A549 (cell line): ENCODE measurements around the gene TEX51. TPM values are rescaled to one million over a fixed set of nuclear protein-coding genes. Genes with fewer than 3 reads are reported as not detected.

Experiments
- ATAC-seq, 2 experiments: fragments of 200-7000 bp in 1 of 2; fragments of >200 bp in 1 of 2; cut with Nextera tagmentation in 1 of 2; cut with Tn5 transposase in 1 of 2; 3 replicates each; pipeline versions ENCODE4 v1.8.0 to v1.9.1; 2018 to 2020; ENCODE audit warnings: mild to moderate bottlenecking in 1 of 2, moderate library complexity in 1 of 2
- CTCF ChIA-PET: fragments of 300-600 bp; sonication (Branson Sonifier 250); formaldehyde crosslinking; extraction: SDS; loops from one replicate; lab custom pipeline; 2021; ENCODE audit warnings: antibody characterized with exemption, inconsistent platforms; lab: Yijun Ruan, JAX
- POLR2A ChIA-PET: fragments of 350-600 bp; formaldehyde crosslinking; extraction: SDS; loops from one replicate; lab custom pipeline; 2021; ENCODE audit warnings: antibody characterized with exemption, inconsistent platforms; lab: Yijun Ruan, JAX
- DNase-seq, 2 experiments: peaks; one replicate each; pipeline versions ENCODE4 v3.0.0 to v3.0.0-alpha.2; 2011 to 2016; ENCODE audit warnings: low read depth in 1 of 2, low spot score in 1 of 2
- FAIRE-seq: peaks from 2 replicates; lab custom pipeline; 2011; peaks lifted over from hg19 to GRCh38; lab: Jason Lieb, UNC
- H3K27ac ChIP-seq, 2 experiments: fragments of >200 bp; sonication (Bioruptor Twin); formaldehyde crosslinking; 3 replicates each; pipeline ENCODE4 v1.5.1; 2016 to 2017
- H3K4me1 ChIP-seq: fragments of >200 bp; sonication (Bioruptor Twin); formaldehyde crosslinking; 3 replicates; pipeline ENCODE4 v1.6.1; 2016
- H3K4me2 ChIP-seq: fragments of >200 bp; sonication (Bioruptor Twin); formaldehyde crosslinking; 3 replicates; pipeline ENCODE4 v1.6.1; 2016
- H3K4me3 ChIP-seq: fragments of >200 bp; sonication (Bioruptor Twin); formaldehyde crosslinking; 3 replicates; pipeline ENCODE4 v1.5.1; 2016
- H3K9me3 ChIP-seq: fragments of >200 bp; sonication (Bioruptor Twin); formaldehyde crosslinking; 3 replicates; pipeline ENCODE4 v1.6.1; 2016
- BHLHE40 ChIP-seq: IDR thresholded peaks from 2 replicates; pipeline ENCODE4 v1.6.1; 2012; ENCODE audit warnings: low read depth, low read length, inconsistent platforms
- CHD2 ChIP-seq: fragments of 150-350 bp; IDR thresholded peaks from 2 replicates; pipeline ENCODE4 v1.6.1; 2014; ENCODE audit warnings: low read length; ENCODE audit not compliant: partially characterized antibody
- EHF ChIP-seq: fragments of 250-450 bp; sonication (Bioruptor Pico); IDR thresholded peaks from 2 replicates; pipeline ENCODE4 v1.5.0; 2020; ENCODE audit warnings: mild to moderate bottlenecking
- FOSB ChIP-seq: fragments of 250-450 bp; sonication (Bioruptor Pico); IDR thresholded peaks from 2 replicates; pipeline ENCODE4 v1.5.0; 2020; ENCODE audit warnings: mild to moderate bottlenecking, moderate library complexity
- FOSL2 ChIP-seq, 2 experiments: fragments of 450-650 bp in 1 of 2; fragments of >200 bp in 1 of 2; sonication (Bioruptor Twin) in 1 of 2; formaldehyde crosslinking; IDR thresholded peaks; 2 replicates each; pipeline versions ENCODE4 v1.5.0 to v1.6.1; 2016 to 2020; ENCODE audit warnings: mild to moderate bottlenecking in 1 of 2, moderate library complexity in 1 of 2
- FOXS1 ChIP-seq: fragments of 250-450 bp; sonication (Bioruptor Pico); IDR thresholded peaks from 2 replicates; pipeline ENCODE4 v1.5.0; 2020; ENCODE audit warnings: mild to moderate bottlenecking, moderate library complexity
- HOXA7 ChIP-seq: fragments of 250-450 bp; sonication (Bioruptor Pico); IDR thresholded peaks from 2 replicates; pipeline ENCODE4 v1.5.0; 2020; ENCODE audit warnings: mild to moderate bottlenecking, moderate library complexity
- HOXB13 ChIP-seq: fragments of 250-450 bp; sonication (Bioruptor Pico); IDR thresholded peaks from 2 replicates; pipeline ENCODE4 v1.5.0; 2020; ENCODE audit warnings: low read depth, mild to moderate bottlenecking, moderate library complexity
- HOXB5 ChIP-seq: fragments of 250-450 bp; sonication (Bioruptor Pico); IDR thresholded peaks from 2 replicates; pipeline ENCODE4 v1.5.0; 2020; ENCODE audit warnings: mild to moderate bottlenecking, moderate library complexity
- JUNB ChIP-seq: fragments of >200 bp; sonication (Bioruptor Twin); formaldehyde crosslinking; IDR thresholded peaks from 2 replicates; pipeline ENCODE4 v1.6.1; 2016
- MAFK ChIP-seq: fragments of 450-650 bp; IDR thresholded peaks from 2 replicates; pipeline ENCODE4 v1.6.1; 2014; ENCODE audit not compliant: partially characterized antibody
- PHF8 ChIP-seq: fragments of 200-600 bp; sonication (generic); IDR thresholded peaks from 2 replicates; pipeline ENCODE4 v1.6.1; 2016; ENCODE audit warnings: low read depth, mild to moderate bottlenecking, antibody characterized with exemption, moderate library complexity, borderline replicate concordance
- POLR2A ChIP-seq: IDR thresholded peaks from 2 replicates; pipeline ENCODE4 v1.6.1; 2012; ENCODE audit warnings: mild to moderate bottlenecking, low read length
- RAD21 ChIP-seq, 2 experiments: fragments of >200 bp in 1 of 2; sonication (Bioruptor Twin) in 1 of 2; formaldehyde crosslinking in 1 of 2; IDR thresholded peaks in 1 of 2; conservative IDR thresholded peaks in 1 of 2; 2 replicates in 1 of 2; 3 replicates in 1 of 2; pipeline ENCODE4 v1.6.1; 2012 to 2018; ENCODE audit warnings: inconsistent platforms in 1 of 2
- RCOR1 ChIP-seq: fragments of 150-350 bp; IDR thresholded peaks from 2 replicates; pipeline ENCODE4 v1.6.1; 2014; ENCODE audit warnings: antibody characterized with exemption, low read length, low read depth
- SMC3 ChIP-seq: fragments of >200 bp; sonication (Bioruptor Twin); formaldehyde crosslinking; IDR thresholded peaks from 3 replicates; pipeline ENCODE4 v1.6.1; 2018; ENCODE audit warnings: inconsistent platforms
- TP53 ChIP-seq: fragments of 250-450 bp; sonication (Bioruptor Pico); IDR thresholded peaks from 2 replicates; pipeline ENCODE4 v1.5.0; 2021; ENCODE audit warnings: mild to moderate bottlenecking, moderate library complexity
- ZSCAN20 ChIP-seq: fragments of 250-450 bp; sonication (Bioruptor Pico); IDR thresholded peaks from 2 replicates; pipeline ENCODE4 v1.8.0; 2022; ENCODE audit warnings: mild to moderate bottlenecking, moderate library complexity
- WGBS: methylation state at CpG from one replicate; pipeline ENCODE4 v1.1.6; 2017; ENCODE audit errors: missing lambda C conversion rate; 5-methylcytosine and 5-hydroxymethylcytosine counted together
- polyA plus RNA-seq, 4 experiments: library from polyadenylated mRNA; depleted of rRNA in 3 of 4; stranded (reverse); fragments of >200 nt; fragmentation: RNase III in 1 of 4; extraction: RNeasy Plus Mini Kit Qiagen cat#74134 plus additional on column Dnase treatment in 1 of 4; gene quantifications; 2 replicates in 3 of 4; 3 replicates in 1 of 4; pipeline ENCODE4 v1.2.3, GENCODE V29; 2011 to 2017
- TF ChIP-seq, protein P1 (sequence below): IDR thresholded peaks from 2 replicates; pipeline ENCODE4 v1.6.1; 2012; ENCODE audit warnings: low read depth, borderline replicate concordance
- TF ChIP-seq, protein P2 (sequence below): fragments of >200 bp; sonication (Bioruptor Twin); formaldehyde crosslinking; IDR thresholded peaks from 3 replicates; pipeline ENCODE4 v1.5.1; 2016
- TF ChIP-seq, protein P3 (sequence below): fragments of 250-450 bp; sonication (Bioruptor Pico); IDR thresholded peaks from 2 replicates; pipeline ENCODE4 v1.5.0; 2021; ENCODE audit warnings: mild to moderate bottlenecking, moderate library complexity, borderline replicate concordance
- TF ChIP-seq, protein P4 (sequence below): fragments of 200-600 bp; sonication (generic); IDR thresholded peaks from 2 replicates; pipeline ENCODE4 v1.6.1; 2016; ENCODE audit warnings: antibody characterized with exemption, mild to moderate bottlenecking, moderate library complexity

TEX51 gene
- polyA plus RNA-seq, 2 of the 4 experiments (the other 2 are of a cell fraction), result not detected

DNA sequence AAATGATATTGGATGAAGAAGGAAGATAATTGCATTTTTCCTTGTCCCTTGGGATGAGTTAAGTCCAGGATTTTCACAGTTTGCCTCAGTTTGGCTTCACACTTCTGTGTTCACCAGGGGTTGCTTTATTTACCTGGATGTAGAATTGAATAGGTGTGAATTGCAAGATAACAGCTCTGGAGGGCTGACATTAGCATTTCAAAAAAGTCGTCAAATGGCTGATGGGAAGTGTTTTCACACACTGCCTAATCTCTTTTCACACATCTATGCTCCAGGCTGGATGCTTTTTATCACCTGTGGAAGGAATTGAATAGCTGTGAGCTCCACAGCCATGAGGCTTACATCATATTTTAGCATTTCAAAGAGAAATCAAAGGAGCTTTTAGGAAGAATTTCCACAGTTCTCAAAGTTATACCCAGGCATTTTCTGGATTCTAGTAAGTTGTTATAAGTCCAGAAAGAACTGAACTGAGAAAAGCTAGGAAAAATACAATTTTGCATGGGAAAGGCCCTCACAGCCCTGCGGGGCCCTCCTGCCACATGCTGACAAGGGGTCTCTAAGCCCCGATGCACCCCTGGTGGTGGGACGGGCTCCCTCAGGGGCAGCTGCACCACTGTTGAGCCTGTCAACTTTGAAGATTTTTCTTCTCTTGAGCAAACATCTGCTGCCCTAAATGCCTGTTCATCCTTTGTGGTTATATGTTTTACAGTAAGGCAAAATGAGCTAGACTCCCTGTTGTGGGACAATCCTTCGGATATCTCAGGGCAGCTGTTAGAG is 43.9 kb downstream of the TEX51 start (continued):
- TF ChIP-seq, protein P1, sequence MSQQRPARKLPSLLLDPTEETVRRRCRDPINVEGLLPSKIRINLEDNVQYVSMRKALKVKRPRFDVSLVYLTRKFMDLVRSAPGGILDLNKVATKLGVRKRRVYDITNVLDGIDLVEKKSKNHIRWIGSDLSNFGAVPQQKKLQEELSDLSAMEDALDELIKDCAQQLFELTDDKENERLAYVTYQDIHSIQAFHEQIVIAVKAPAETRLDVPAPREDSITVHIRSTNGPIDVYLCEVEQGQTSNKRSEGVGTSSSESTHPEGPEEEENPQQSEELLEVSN, result no peak
- no peak for TF ChIP-seq JUNB

DNA sequence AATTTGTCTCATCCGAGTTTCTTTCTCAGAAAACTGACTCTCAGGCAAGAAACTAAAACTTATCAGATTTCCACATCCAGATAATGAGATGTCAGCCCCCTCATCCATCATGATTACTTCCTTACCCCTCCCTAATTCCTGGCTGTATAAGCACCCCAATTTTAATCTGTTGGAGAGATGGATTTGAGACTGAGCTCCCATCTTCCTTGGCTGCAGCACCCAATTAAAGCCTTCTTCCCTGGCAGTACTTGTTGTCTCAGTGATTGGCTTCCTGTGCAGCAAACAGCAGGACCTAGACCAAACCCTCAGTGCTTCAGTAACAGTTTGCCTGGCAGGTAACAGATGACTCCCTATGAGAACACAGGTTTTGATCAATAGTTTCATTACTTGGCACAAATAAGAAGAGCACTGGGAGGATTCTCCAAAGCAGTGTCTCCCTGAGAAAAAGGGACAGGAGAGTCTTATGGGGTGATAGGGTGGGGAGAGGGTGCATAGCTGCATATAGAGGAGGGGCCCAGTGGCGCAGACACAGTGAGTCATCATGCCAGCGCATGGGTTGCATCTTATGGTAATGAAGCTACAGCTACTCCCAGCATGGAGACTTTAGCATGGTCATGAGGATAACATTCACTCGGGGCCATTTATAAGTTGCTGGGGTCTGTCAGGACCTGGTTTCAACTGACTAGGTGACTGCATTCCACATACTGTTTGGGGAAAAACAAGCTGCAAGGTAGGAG is 45.1 kb downstream of the TEX51 start:
- ATAC-seq (no peak), FAIRE-seq (no peak)
- CTCF ChIA-PET, result interaction anchor here (0.7 to 1.3 kb wide), 2 partner anchors 28 to 280 kb away, joined by 3 to 4 read pairs; no protein-coding TSS in a partner anchor
- TF ChIP-seq, protein P2, sequence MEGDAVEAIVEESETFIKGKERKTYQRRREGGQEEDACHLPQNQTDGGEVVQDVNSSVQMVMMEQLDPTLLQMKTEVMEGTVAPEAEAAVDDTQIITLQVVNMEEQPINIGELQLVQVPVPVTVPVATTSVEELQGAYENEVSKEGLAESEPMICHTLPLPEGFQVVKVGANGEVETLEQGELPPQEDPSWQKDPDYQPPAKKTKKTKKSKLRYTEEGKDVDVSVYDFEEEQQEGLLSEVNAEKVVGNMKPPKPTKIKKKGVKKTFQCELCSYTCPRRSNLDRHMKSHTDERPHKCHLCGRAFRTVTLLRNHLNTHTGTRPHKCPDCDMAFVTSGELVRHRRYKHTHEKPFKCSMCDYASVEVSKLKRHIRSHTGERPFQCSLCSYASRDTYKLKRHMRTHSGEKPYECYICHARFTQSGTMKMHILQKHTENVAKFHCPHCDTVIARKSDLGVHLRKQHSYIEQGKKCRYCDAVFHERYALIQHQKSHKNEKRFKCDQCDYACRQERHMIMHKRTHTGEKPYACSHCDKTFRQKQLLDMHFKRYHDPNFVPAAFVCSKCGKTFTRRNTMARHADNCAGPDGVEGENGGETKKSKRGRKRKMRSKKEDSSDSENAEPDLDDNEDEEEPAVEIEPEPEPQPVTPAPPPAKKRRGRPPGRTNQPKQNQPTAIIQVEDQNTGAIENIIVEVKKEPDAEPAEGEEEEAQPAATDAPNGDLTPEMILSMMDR, result no peak
- TF ChIP-seq TP53 (no peak), BHLHE40 (no peak), EHF (CRISPR knock-in tag) (no peak), SMC3 (no peak), RAD21 (conservative IDR thresholded peaks at IDR 0.05 in 1 of 2, IDR thresholded peaks at IDR 0.05 in 1 of 2) (no peak), CHD2 (no peak), ZSCAN20 (CRISPR knock-in tag) (no peak), HOXB5 (no peak), PHF8 (no peak), HOXA7 (CRISPR knock-in tag) (no peak)
- TF ChIP-seq, protein P3, sequence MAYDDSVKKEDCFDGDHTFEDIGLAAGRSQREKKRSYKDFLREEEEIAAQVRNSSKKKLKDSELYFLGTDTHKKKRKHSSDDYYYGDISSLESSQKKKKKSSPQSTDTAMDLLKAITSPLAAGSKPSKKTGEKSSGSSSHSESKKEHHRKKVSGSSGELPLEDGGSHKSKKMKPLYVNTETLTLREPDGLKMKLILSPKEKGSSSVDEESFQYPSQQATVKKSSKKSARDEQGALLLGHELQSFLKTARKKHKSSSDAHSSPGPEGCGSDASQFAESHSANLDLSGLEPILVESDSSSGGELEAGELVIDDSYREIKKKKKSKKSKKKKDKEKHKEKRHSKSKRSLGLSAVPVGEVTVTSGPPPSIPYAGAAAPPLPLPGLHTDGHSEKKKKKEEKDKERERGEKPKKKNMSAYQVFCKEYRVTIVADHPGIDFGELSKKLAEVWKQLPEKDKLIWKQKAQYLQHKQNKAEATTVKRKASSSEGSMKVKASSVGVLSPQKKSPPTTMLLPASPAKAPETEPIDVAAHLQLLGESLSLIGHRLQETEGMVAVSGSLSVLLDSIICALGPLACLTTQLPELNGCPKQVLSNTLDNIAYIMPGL, result no peak
- TF ChIP-seq, all 56 proteins: peak for 0
- no peak overlapping the region for H3K27ac ChIP-seq
- H3K4me2 ChIP-seq, result no peak overlapping the region
- no peak for DNase-seq
- 22% methylated on average over 4 of the region's 4 CpGs for WGBS
- H3K4me1 ChIP-seq, result no peaks in the 10 kb centered on the region
- H3K4me3 ChIP-seq, result no peak overlapping the region
- peaks cover 6% of the 10 kb centered on the region; the same call in 2 of the 3 replicates for H3K9me3 ChIP-seq
- POLR2A ChIA-PET, result no interaction called here

DNA sequence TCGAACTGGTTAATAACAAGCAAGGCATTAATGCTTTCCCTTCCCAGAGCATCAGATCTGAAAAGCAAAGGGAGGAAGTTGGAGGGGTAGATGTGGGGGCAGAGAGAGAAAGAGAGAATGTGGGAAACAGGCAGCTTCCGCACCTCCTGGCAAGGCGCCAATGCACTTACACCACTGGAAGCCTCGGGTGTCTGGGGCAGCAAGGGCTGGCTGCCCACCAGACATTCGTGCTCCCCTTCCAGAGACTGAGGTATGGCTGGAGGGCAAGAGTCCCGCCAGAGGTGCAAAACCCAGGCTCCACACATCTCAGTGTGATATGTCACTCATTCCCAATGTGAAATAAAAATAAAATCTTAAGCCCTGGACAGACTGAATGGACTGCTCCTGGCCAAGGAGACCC is 46.4 kb downstream of the TEX51 start:
- Histone ChIP-seq H3K9me3 (peaks cover 6% of the 10 kb centered on the region; the same call in 2 of the 3 replicates), H3K4me2 (no peak overlapping the region), H3K4me3 (no peak overlapping the region), H3K27ac (no peak overlapping the region), H3K4me1 (no peaks in the 10 kb centered on the region)
- ATAC-seq, result no peak
- CTCF ChIA-PET, result no interaction called here
- no peak for FAIRE-seq
- POLR2A ChIA-PET, result no interaction called here
- 12% methylated on average over 6 of the region's 6 CpGs for WGBS
- no peak for DNase-seq
- TF ChIP-seq, protein P4, sequence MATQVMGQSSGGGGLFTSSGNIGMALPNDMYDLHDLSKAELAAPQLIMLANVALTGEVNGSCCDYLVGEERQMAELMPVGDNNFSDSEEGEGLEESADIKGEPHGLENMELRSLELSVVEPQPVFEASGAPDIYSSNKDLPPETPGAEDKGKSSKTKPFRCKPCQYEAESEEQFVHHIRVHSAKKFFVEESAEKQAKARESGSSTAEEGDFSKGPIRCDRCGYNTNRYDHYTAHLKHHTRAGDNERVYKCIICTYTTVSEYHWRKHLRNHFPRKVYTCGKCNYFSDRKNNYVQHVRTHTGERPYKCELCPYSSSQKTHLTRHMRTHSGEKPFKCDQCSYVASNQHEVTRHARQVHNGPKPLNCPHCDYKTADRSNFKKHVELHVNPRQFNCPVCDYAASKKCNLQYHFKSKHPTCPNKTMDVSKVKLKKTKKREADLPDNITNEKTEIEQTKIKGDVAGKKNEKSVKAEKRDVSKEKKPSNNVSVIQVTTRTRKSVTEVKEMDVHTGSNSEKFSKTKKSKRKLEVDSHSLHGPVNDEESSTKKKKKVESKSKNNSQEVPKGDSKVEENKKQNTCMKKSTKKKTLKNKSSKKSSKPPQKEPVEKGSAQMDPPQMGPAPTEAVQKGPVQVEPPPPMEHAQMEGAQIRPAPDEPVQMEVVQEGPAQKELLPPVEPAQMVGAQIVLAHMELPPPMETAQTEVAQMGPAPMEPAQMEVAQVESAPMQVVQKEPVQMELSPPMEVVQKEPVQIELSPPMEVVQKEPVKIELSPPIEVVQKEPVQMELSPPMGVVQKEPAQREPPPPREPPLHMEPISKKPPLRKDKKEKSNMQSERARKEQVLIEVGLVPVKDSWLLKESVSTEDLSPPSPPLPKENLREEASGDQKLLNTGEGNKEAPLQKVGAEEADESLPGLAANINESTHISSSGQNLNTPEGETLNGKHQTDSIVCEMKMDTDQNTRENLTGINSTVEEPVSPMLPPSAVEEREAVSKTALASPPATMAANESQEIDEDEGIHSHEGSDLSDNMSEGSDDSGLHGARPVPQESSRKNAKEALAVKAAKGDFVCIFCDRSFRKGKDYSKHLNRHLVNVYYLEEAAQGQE, result no peak
- TF ChIP-seq RCOR1 (no peak), POLR2A (no peak), FOSL2 (IDR thresholded peaks at IDR 0.05) (no peak), FOSL2 (CRISPR knock-in tag; IDR thresholded peaks at IDR 0.05) (no peak), MAFK (no peak), FOSB (CRISPR knock-in tag) (no peak), FOXS1 (CRISPR knock-in tag) (no peak), CHD2 (no peak), HOXB13 (CRISPR knock-in tag) (no peak), RAD21 (conservative IDR thresholded peaks at IDR 0.05 in 1 of 2, IDR thresholded peaks at IDR 0.05 in 1 of 2) (no peak)
- TF ChIP-seq, protein P2, result no peak
